B cell (primary cell): ENCODE data around the gene AMZ1. TPM values are rescaled to one million over a fixed set of nuclear protein-coding genes. Genes with fewer than 3 reads are reported as not detected.

Experiments
- ATAC-seq: fragments of 200-7000 bp; cut with Tn5 transposase; one replicate; pipeline ENCODE4 v1.10.0; 2021; ENCODE audit warnings: low read depth, mild to moderate bottlenecking, moderate number of reproducible peaks, moderate library complexity
- CTCF ChIA-PET: fragments of 350-600 bp; sonication (Branson Sonifier 250); formaldehyde crosslinking; loops from one replicate; lab custom pipeline; 2021; ENCODE audit warnings: antibody characterized with exemption, inconsistent platforms; lab: Charles Lee
- POLR2A ChIA-PET: fragments of 350-600 bp; sonication (Branson Sonifier 250); formaldehyde crosslinking; loops from one replicate; lab custom pipeline; 2021; ENCODE audit warnings: antibody characterized with exemption; lab: Charles Lee
- DNase-seq: peaks from one replicate; pipeline ENCODE4 v3.0.0; 2013
- H2AFZ ChIP-seq: 2 replicates; pipeline ENCODE4 v1.6.1; 2012; ENCODE audit warnings: mild to moderate bottlenecking, low read depth, low read length; ENCODE audit not compliant: insufficient read depth, poor library complexity, severe bottlenecking
- H3K27ac ChIP-seq, 2 donors: 1 replicate in 1 of 2; 2 replicates in 1 of 2; pipeline ENCODE4 v1.5.1; 2012 to 2013; ENCODE audit warnings: low read length in 2 of 2, mild to moderate bottlenecking in 2 of 2, moderate library complexity in 1 of 2
- H3K27me3 ChIP-seq, 4 experiments: fragments of 200-600 bp in 1 of 4; sonication (generic) in 1 of 4; replicated peaks in 1 of 4; 1 replicate in 2 of 4; 2 replicates in 2 of 4; pipeline versions ENCODE4 v1.6.1 to v1.7.0; 2013 to 2016; ENCODE audit warnings: low read length in 3 of 4, mild to moderate bottlenecking in 2 of 4, mixed read lengths in 1 of 4, moderate library complexity in 1 of 4; ENCODE audit not compliant: insufficient read depth in 4 of 4, control insufficient read depth in 3 of 4; ENCODE audit errors: control extremely low read depth in 1 of 4
- H3K36me3 ChIP-seq, 2 experiments: replicated peaks in 1 of 2; 1 replicate in 1 of 2; 2 replicates in 1 of 2; pipeline versions ENCODE4 v1.6.1 to v1.7.1; 2013; ENCODE audit warnings: low read length in 1 of 2; ENCODE audit not compliant: insufficient read depth in 2 of 2, control insufficient read depth in 1 of 2; ENCODE audit errors: control extremely low read depth in 1 of 2, extremely low read depth in 1 of 2
- H3K4me1 ChIP-seq, 2 donors: fragments of 200-600 bp in 1 of 2; sonication (generic) in 1 of 2; 1 replicate in 1 of 2; 2 replicates in 1 of 2; pipeline versions ENCODE4 v1.5.1 to v1.6.1; 2013 to 2017; ENCODE audit warnings: low read length in 2 of 2; ENCODE audit not compliant: control insufficient read depth in 2 of 2, insufficient read depth in 2 of 2
- H3K4me2 ChIP-seq: replicated peaks from 2 replicates; pipeline ENCODE3; 2012; ENCODE audit warnings: mild to moderate bottlenecking, low read depth, low read length; ENCODE audit not compliant: poor library complexity, severe bottlenecking
- H3K4me3 ChIP-seq, 5 experiments: fragments of 200-600 bp in 1 of 5; sonication (generic) in 1 of 5; 1 replicate in 3 of 5; 2 replicates in 2 of 5; pipeline versions ENCODE4 v1.5.1 to v1.7.0; 2011 to 2016; ENCODE audit warnings: low read length in 4 of 5, mild to moderate bottlenecking in 4 of 5, low read depth in 2 of 5, control low read depth in 1 of 5, moderate library complexity in 1 of 5; ENCODE audit not compliant: insufficient read depth in 1 of 5; ENCODE audit errors: control extremely low read depth in 1 of 5, extremely low read depth in 1 of 5
- H3K79me2 ChIP-seq: fragments of 200-600 bp; sonication (generic); one replicate; pipeline ENCODE4 v1.6.0; 2016; ENCODE audit warnings: low read length; ENCODE audit not compliant: control insufficient read depth, insufficient read depth
- H3K9ac ChIP-seq: fragments of 200-600 bp; sonication (generic); 2 replicates; pipeline ENCODE4 v1.6.1; 2017; ENCODE audit warnings: mild to moderate bottlenecking, low read length, moderate library complexity
- H3K9me3 ChIP-seq, 3 donors: one replicate each; pipeline versions ENCODE4 v1.6.1 to v1.7.1; 2013; ENCODE audit warnings: low read length in 2 of 3; ENCODE audit not compliant: control insufficient read depth in 2 of 3, insufficient read depth in 1 of 3; ENCODE audit errors: control extremely low read depth in 1 of 3
- H4K20me1 ChIP-seq: 2 replicates; pipeline ENCODE4 v1.6.0; 2012; ENCODE audit warnings: mild to moderate bottlenecking, low read length; ENCODE audit not compliant: insufficient read depth, control insufficient read depth, poor library complexity, severe bottlenecking
- H3K27ac Mint-ChIP-seq: one replicate; pipeline ENCODE4 v1.8.0; 2021; ENCODE audit warnings: mixed read lengths
- H3K27me3 Mint-ChIP-seq: one replicate; pipeline ENCODE4 v1.8.0; 2021; ENCODE audit warnings: mixed read lengths
- H3K4me1 Mint-ChIP-seq: one replicate; pipeline ENCODE4 v1.8.0; 2021; ENCODE audit warnings: mixed read lengths
- H3K4me3 Mint-ChIP-seq: one replicate; pipeline ENCODE4 v1.8.0; 2021; ENCODE audit warnings: mixed read lengths
- H3K9me3 Mint-ChIP-seq: one replicate; pipeline ENCODE4 v1.8.0; 2022; ENCODE audit warnings: mixed read lengths; ENCODE audit not compliant: insufficient read depth
- CTCF ChIP-seq: fragments of 200-600 bp; IDR thresholded peaks from one replicate; pipeline ENCODE4 v1.8.0; 2022; ENCODE audit warnings: antibody characterized with exemption, mild to moderate bottlenecking
- EZH2 ChIP-seq: IDR thresholded peaks from 2 replicates; pipeline ENCODE4 v1.6.1; 2012; ENCODE audit warnings: borderline replicate concordance, low read depth, mild to moderate bottlenecking, moderate library complexity, low read length; ENCODE audit not compliant: insufficient read depth, poor library complexity, severe bottlenecking
- WGBS: methylation state at CpG from one replicate; pipeline ENCODE4 v1.1.5; 2013; ENCODE audit warnings: missing lambda C conversion rate; ENCODE audit not compliant: insufficient coverage; 5-methylcytosine and 5-hydroxymethylcytosine counted together
- intact Hi-C: fragments of 100-400 bp; cut with micrococcal nuclease; formaldehyde crosslinking; loops from one replicate; pipeline ENCODE4 v1.10.0; 2022
- polyA plus RNA-seq: library from polyadenylated mRNA; depleted of rRNA; stranded (reverse); fragments of >200 nt; gene quantifications from 2 replicates; pipeline ENCODE4 v1.2.3, GENCODE V29; 2012
- total RNA-seq, 2 donors: library from RNA; stranded (reverse); fragments of 120-200 nt in 1 of 2; gene quantifications; 1 replicate in 1 of 2; 2 replicates in 1 of 2; pipeline versions ENCODE4 v1.2.3 to v1.2.4, GENCODE V29; 2013 to 2022

Gene AMZ1
- total and polyA plus RNA-seq, 2 donors (not counting 1 experiment from before 2014, with no cell fraction given) = 0.73 to 13.2 TPM

- WGBS = 98% methylated on average over 4 of the region's 8 CpGs
These were observed 19.5 kb downstream of the AMZ1 start for GRCh38 chr7:2707481-2707880.

More at GRCh38 chr7:2707481-2707880, 19.5 kb downstream of the AMZ1 start:
- H3K4me3 Mint-ChIP-seq = no peak overlapping the region
- H3K4me1 Mint-ChIP-seq = peaks cover 34% of the 10 kb centered on the region
- Histone ChIP-seq H2AFZ (no peak overlapping the region), H3K27ac (no peak overlapping the region), H3K27me3 (no peaks in the 10 kb centered on the region), H3K36me3 (peaks cover 0 to 3% of the 10 kb centered on the region in 2 experiments), H3K4me2 (no peak overlapping the region), H3K9me3 (peaks cover 0 to 9% (median 0%) of the 10 kb centered on the region in 3 donors), H3K79me2 (peaks cover 3% of the 10 kb centered on the region), H3K4me3 (no peak overlapping the region), H4K20me1 (no peaks in the 10 kb centered on the region), H3K4me1 (peaks cover 29 to 39% of the 10 kb centered on the region in 2 donors), H3K9ac (no peak overlapping the region)
- H3K27me3 Mint-ChIP-seq = no peaks in the 10 kb centered on the region
- ATAC-seq (no peak), DNase-seq (no peak)
- no peaks in the 10 kb centered on the region for H3K9me3 Mint-ChIP-seq
- H3K27ac Mint-ChIP-seq = no peak overlapping the region
- intact Hi-C loops = no loop called here
- TF ChIP-seq EZH2 (no peak), CTCF (no peak)
- ChIA-PET CTCF (interaction anchor here (0.5 to 7.2 kb wide), 6 partner anchors 13 to 199 kb away, joined by 3 to 128 read pairs (median 14); no protein-coding TSS in a partner anchor), POLR2A (no interaction called here)
